NCI-H2227 treated with DMSO at 0.1 percent for 48 hours (cell line): ENCODE data around the gene IL13RA1.
A peak's percentile ranks its signal among the peaks of the same experiment; 100 is the strongest.
"Not testable (repeated sequence)": the region's sequence is repeated elsewhere in the genome, so short reads cannot be mapped to it uniquely, and the experiment has no call there.

Source experiments
- DNase-seq: peaks from one replicate; lab custom pipeline; 2025; lab: John Stamatoyannopoulos, UW

IL13RA1 gene

DNA sequence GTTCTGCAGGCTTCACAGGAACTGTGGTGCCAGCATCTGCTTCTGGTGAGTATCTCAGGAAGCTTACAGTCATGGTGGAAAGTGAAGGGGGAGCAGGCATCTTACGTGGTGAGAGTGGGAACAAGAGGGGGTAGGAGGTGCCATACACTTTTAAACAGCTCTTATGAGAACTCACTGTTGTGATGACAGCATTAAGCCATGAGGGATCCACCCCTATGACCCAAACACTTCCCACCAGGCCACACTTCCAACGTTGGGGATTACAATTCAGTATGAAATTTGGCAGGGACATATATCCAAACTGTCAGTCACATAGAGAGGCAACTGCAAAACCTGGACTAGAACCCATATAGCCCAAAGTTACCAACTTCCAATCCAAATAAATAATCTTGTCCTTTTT, 53.1 kb downstream of the IL13RA1 start:
- no peak for DNase-seq

DNA sequence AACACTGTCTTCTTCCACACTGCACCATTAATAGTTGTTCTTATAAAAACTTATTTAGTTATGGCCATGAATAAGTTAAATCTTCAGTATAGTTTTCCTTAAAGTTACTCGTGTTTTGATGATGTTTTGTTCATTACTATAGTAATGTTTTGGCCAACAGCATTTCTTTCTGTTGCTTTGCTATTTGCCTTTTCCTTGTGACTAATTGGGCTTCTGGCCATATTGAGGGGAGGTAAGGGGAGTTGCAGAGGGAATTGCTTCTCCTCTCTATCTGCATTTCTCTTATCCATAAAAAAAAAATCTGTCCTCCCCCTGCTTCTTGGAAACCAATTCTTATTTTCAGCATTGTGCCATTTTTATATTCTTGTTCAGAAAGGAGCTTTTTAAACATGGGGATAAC, 53.5 kb downstream of the IL13RA1 start:
- DNase-seq = no peak

DNA sequence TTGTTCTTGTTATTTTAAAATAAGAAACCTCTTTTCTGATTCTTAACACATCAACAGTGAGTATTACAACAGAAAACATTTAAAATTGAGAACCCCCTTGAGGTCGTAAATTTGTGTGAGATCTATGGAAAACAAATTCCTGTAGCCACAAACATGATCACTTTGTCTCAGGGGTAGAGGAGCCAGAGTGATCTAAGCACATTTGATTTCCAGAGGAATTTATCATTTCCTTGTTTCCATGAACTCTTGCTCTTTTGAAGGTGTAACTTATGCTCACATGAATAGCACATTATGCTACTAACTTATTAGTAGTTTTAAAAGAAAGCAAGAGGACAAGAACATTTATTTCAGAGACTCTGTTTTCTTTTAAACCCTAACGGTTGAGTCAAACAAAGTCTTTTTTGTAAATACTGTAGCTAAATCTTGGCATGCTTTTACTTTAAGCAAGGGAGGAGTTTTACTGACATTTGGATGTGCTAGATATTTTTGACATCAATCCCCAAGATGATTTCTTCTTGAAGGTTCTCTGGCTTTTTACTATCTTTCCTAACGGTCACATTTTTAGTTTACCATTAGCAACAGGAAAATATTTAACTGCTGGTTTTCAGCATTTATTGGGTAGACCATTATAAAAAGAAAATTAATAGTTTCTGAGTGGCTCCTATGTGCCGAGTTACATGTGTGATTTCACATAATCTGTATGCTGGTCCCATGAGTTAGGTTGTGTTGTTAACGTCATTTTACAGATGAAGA, 68.3 kb downstream of the IL13RA1 start:
- no peak for DNase-seq

DNA sequence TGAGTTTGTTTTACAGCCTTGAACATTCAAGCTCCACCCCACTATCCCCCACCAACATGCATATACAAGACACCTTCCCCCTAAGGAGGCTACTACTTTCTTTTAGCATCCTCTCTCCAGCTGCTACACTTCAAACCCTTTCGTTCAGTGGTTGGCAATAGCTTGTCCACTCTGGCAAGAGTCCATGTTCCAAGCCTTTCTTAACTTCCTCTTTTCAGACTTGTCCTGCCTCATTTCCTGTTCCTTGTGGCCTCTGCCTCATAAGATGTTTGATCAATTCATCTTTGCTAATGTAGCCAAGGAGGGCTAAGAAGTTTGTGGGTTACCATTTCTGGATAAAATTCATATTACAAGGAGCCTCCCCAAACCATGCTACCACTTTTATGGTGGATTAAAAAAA, 75.5 kb downstream of the IL13RA1 start:
- no peak for DNase-seq

DNA sequence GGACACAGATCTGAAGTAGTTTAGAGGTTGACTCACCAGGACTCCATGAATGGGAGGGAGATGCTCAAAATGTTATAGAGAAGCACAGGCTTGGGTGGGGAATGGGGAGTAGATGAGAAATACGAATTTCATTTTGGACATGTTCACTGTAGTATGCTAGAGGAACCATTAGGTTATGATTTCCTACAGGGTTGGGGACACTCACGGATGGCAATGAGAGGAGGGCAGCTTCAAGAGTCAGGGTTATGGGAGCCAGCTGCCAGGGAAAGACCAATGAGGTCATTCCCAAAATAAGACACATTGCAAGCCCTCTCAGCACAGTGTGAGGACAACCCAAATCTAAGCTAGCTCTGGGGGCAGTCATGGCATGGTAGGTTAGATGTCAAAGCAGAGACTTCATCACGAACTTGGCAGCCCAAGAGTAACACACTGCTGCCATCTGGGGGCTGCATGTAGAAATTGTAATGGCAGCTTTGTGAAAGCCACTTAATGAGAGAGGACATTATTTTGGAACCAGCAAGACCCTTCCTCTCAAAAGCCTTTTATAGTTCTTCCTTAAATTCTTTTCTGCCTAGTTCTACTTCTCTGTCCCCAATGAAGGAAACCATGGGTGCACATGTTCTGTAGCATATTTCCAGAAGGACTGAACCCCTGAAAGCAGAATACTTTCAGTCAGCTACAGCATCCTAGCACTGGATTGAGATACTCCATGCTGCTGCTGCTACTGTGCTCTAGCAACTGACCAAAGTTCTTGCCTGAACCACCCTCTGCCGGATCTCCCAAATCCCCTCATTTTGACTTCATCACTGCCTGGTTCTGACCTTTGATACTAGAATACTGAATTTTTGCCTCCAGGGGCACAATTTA, 80.0 kb downstream of the IL13RA1 start:
- peak; percentile 61 for DNase-seq

DNA sequence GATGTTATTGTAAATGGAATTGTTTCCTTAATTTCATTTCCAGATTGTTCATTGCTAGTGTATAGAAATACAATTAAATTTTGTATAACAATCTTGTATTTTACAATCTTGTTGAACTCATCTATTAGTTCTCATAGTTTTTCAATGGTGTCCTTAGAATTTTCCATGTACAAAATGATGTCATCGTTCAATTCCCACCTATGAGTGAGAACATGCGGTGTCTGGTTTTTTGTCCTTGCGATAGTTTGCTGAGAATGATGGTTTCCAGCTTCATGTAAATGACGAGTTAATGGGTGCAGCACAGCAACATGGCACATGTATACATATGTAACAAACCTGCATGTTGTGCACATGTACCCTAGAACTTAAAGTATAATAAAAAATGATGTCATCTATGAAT, 89.9 kb downstream of the IL13RA1 start:
- DNase-seq = not testable (repeated sequence)

DNA sequence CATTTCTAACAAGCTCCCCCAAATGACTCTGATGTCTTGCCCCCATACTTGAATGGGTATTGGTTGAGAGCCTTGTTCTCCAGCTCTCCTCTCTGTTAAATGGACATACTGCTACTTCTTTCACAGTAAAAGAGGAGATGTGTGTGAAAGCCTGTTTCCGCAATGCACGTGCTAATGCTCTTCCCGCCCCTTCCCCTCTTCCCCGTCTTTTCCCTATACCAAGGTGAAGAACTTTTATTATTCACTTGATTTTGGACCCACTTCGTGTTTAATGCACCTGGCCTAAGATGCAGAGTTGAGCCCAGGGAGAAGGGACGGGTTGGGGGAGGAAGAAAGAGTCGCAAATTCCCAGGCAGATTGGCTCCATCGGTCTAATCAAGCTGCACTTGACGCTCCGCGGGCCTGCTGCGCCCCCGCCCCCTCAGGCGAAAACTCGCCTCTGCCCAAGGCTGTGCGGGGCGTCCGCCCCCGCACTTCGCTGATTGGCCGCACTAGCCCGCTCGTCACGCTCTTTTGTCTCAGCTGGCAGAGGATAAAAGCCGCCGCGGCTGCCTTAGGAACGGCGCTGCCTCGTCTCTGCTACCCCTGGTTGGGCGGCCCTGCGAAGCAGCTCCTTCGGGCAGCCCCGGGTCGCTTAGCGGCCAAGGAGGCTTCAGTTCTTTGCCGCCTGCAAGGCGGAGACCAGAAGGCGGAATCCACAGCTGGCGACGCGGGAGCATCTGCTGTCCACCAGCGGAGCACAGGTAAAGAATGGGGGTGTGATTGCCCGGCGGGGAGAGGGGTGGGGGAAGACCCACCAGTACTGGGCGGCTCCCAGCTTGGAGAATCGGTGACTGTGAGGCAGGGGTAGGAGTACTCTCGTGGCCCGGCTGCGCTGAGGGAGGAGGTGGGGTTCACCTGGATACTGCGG, 96.1 kb downstream of the IL13RA1 start, which contains the start of gene ZCCHC12:
Gene ZCCHC12, plus strand, starts transcription at position 562 of the 910 bp plus-strand sequence. CDS start 1,421 bp downstream, outside the sequence.
- peak; percentile 93 for DNase-seq

DNA sequence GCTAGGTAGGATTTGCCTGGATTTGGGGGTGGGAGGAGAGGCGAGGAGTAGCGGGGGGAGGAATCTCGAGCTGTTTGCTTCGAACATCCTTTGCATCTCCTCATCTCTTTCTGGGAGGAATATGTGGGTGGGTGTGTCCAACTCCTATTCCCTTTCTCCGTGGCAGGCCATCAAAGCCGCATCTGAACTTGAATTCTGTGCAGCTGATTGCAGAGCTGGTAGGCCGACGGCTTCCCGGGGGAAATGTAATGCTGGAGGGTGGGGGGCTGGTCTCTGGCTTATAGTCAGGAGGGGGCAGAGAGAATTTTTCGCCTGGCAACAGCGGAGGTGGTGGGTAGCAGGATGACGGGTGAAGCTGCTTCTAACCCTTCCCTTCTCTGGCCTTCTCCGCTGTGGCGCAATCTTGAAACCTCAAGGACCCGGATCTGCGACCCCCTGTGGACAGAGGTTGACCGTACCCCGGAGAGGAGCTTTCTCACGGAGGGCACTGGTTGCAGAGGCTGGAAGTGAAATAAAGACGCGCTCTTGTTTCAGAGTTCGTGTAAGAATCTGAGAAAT, 96.8 kb downstream of the IL13RA1 start:
- peak; percentile 25 for DNase-seq

DNA sequence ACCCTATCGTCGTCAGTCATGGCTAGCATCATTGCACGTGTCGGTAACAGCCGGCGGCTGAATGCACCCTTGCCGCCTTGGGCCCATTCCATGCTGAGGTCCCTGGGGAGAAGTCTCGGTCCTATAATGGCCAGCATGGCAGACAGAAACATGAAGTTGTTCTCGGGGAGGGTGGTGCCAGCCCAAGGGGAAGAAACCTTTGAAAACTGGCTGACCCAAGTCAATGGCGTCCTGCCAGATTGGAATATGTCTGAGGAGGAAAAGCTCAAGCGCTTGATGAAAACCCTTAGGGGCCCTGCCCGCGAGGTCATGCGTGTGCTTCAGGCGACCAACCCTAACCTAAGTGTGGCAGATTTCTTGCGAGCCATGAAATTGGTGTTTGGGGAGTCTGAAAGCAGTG, 97.8 kb downstream of the IL13RA1 start:
- DNase-seq = no peak

DNA sequence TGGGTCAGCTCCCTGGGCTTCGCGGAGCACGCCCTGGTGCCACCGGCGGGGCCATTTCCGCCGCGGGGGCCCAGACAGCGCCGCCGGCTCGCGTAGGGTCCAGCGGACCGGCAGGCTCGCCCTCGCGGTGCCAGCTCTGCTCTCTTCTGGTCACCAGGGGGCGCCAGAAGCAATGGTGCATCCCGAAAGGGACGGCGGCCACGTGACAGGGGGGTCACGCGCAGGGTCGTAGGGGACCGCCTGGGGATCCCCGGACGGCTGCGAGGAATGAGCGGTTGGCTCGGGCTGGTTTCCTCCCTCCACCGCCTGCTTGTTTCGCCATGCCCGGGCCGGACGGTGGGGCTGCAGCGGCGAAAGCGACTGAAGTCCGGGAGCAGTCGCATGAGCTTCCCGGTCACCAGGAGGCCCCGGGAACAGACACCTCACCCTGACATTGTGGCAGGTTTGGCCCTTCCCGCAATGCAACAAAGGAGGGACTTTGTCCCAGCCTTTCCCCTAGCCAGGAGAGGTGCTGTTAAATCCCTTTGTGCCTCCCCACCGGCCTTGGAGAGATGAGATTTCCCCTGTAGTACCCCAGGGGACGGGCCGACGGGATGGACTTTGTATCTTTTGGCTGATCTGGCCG, 112.0 kb downstream of the IL13RA1 start:
- peak; percentile 58 for DNase-seq
